Measurements from ENCODE around the gene ITGBL1. TPM values are rescaled to one million over a fixed set of nuclear protein-coding genes. Genes with fewer than 3 reads are reported as not detected.

The ITGBL1 gene
- total RNA-seq, 1 experiment from 2014 or later: 37.1 TPM

- CTCF ChIA-PET: interaction anchor here (0.7 kb wide), 1 partner anchor 269 kb away, joined by 4 read pairs; no protein-coding TSS in a partner anchor
Observed at GRCh38 chr13:101424381-101425155, 27.9 kb upstream of the ITGBL1 start.

GRCh38 chr13:101425156-101425471 lies 27.4 kb upstream of the ITGBL1 start:
- Histone ChIP-seq H3K9me3 (ENCODE audit: low read length) (no peaks in the 10 kb centered on the region), H3K4me3 (ENCODE audit: low read length) (no peak overlapping the region), H4K20me1 (ENCODE audit: low read length) (no peaks in the 10 kb centered on the region), H3K36me3 (ENCODE audit: low read depth, low read length) (no peaks in the 10 kb centered on the region), H3K27ac (ENCODE audit: low read length) (no peak overlapping the region), H3K27me3 (ENCODE audit: low read length) (no peaks in the 10 kb centered on the region), H3K79me2 (ENCODE audit: low read length) (no peaks in the 10 kb centered on the region), H2AFZ (ENCODE audit: low read length) (0 out of 2 replicates have a peak overlapping the region, but pooled peaks have one; percentile 46), H3K9ac (ENCODE audit: low read length) (no peak overlapping the region), H3K9me2 (replicated peaks; ENCODE audit: low read length) (no peaks in the 10 kb centered on the region), H3F3A (ENCODE audit: low read length, unreplicated experiment) (no peaks in the 10 kb centered on the region), H3K4me1 (ENCODE audit: insufficient read depth, low read length) (peaks cover 9% of the 10 kb centered on the region), H3K4me2 (ENCODE audit: low read length) (no peak overlapping the region)
- no TSS peak for BruUV-seq (replicated peaks)
- ATAC-seq: no peak
- POLR2A ChIA-PET (ENCODE audit: unreplicated experiment): no interaction called here
- CTCF ChIA-PET: no interaction called here
- no peak for DNase-seq
- no peak for TF ChIP-seq EZH2 (IDR thresholded peaks at IDR 0.05; ENCODE audit: low read length, unreplicated experiment)
- no peak for TF ChIP-seq EZH2phosphoT487 (IDR thresholded peaks at IDR 0.05; ENCODE audit: borderline replicate concordance, low read length)
- no peak for TF ChIP-seq CTCF (conservative IDR thresholded peaks at IDR 0.05; ENCODE audit: low read depth, low read length)
- intact Hi-C loops (cut with micrococcal nuclease): no loop called here

More at GRCh38 chr13:101424381-101425155, 27.9 kb upstream of the ITGBL1 start:
- no peak for TF ChIP-seq EZH2phosphoT487 (IDR thresholded peaks at IDR 0.05; ENCODE audit: borderline replicate concordance, low read length)
- TF ChIP-seq EZH2 (IDR thresholded peaks at IDR 0.05; ENCODE audit: low read length, unreplicated experiment): no peak
- TF ChIP-seq CTCF (conservative IDR thresholded peaks at IDR 0.05; ENCODE audit: low read depth, low read length): no peak
- Histone ChIP-seq H3K27me3 (ENCODE audit: low read length) (no peaks in the 10 kb centered on the region), H3K4me2 (ENCODE audit: low read length) (0 out of 2 replicates have a peak overlapping the region, but pooled peaks have one; percentile 12), H3K9me2 (replicated peaks; ENCODE audit: low read length) (no peaks in the 10 kb centered on the region), H3K9me3 (ENCODE audit: low read length) (no peaks in the 10 kb centered on the region), H3K4me1 (ENCODE audit: insufficient read depth, low read length) (peaks cover 9% of the 10 kb centered on the region), H3K4me3 (ENCODE audit: low read length) (no peak overlapping the region), H2AFZ (ENCODE audit: low read length) (peak overlapping the region; percentile 46; the same call in 1 of the 2 replicates), H3K79me2 (ENCODE audit: low read length) (no peaks in the 10 kb centered on the region), H3K36me3 (ENCODE audit: low read depth, low read length) (no peaks in the 10 kb centered on the region), H3F3A (ENCODE audit: low read length, unreplicated experiment) (no peaks in the 10 kb centered on the region), H3K9ac (ENCODE audit: low read length) (no peak overlapping the region), H3K27ac (ENCODE audit: low read length) (no peak overlapping the region), H4K20me1 (ENCODE audit: low read length) (no peaks in the 10 kb centered on the region)
- POLR2A ChIA-PET (ENCODE audit: unreplicated experiment): no interaction called here
- DNase-seq (peak; percentile 33), ATAC-seq (peak; percentile 95)
- BruUV-seq (replicated peaks): no TSS peak
- intact Hi-C loops (cut with micrococcal nuclease): no loop called here

- BruUV-seq (replicated peaks): no TSS peak
- Histone ChIP-seq H4K20me1 (ENCODE audit: low read length) (no peaks in the 10 kb centered on the region), H3F3A (ENCODE audit: low read length, unreplicated experiment) (no peaks in the 10 kb centered on the region), H3K36me3 (ENCODE audit: low read depth, low read length) (no peaks in the 10 kb centered on the region), H3K4me1 (ENCODE audit: insufficient read depth, low read length) (peaks cover 9% of the 10 kb centered on the region), H3K9me3 (ENCODE audit: low read length) (no peaks in the 10 kb centered on the region), H3K79me2 (ENCODE audit: low read length) (no peaks in the 10 kb centered on the region), H2AFZ (ENCODE audit: low read length) (no peak overlapping the region), H3K27ac (ENCODE audit: low read length) (no peak overlapping the region), H3K4me2 (ENCODE audit: low read length) (no peak overlapping the region), H3K9ac (ENCODE audit: low read length) (no peak overlapping the region), H3K27me3 (ENCODE audit: low read length) (no peaks in the 10 kb centered on the region), H3K9me2 (replicated peaks; ENCODE audit: low read length) (no peaks in the 10 kb centered on the region), H3K4me3 (ENCODE audit: low read length) (no peak overlapping the region)
- no peak for TF ChIP-seq EZH2 (IDR thresholded peaks at IDR 0.05; ENCODE audit: low read length, unreplicated experiment)
- ChIA-PET CTCF (no interaction called here), POLR2A (ENCODE audit: unreplicated experiment) (no interaction called here)
- intact Hi-C loops (cut with micrococcal nuclease): no loop called here
- no peak for DNase-seq
- no peak for ATAC-seq
Observed at GRCh38 chr13:101425623-101426022, 26.9 kb upstream of the ITGBL1 start.
